Uterus (tissue), 2 donors: ENCODE data around the gene IP6K1.

Source experiments
- CTCF ChIP-seq, 4 experiments: fragments of 200-600 bp in 2 of 4; fragments of 450-650 bp in 2 of 4; sonication (generic) in 2 of 4; IDR thresholded peaks; one replicate each; pipeline ENCODE4 v1.5.1; 2016 to 2019; ENCODE audit warnings: antibody characterized with exemption in 4 of 4, mild to moderate bottlenecking in 2 of 4, moderate library complexity in 1 of 4
- POLR2A ChIP-seq, 2 donors: fragments of 450-650 bp; IDR thresholded peaks; one replicate each; pipeline ENCODE4 v1.6.1; 2016; ENCODE audit warnings: antibody characterized with exemption in 2 of 2, mild to moderate bottlenecking in 1 of 2, moderate library complexity in 1 of 2

- TF ChIP-seq POLR2A (IDR thresholded peaks at IDR 0.05) (no peak), CTCF (IDR thresholded peaks at IDR 0.05) (no peak)
These were observed 4.7 kb downstream of the IP6K1 start for GRCh38 chr3:49781415-49782199.
